Mammary epithelial cell (primary cell): Measurements from ENCODE around the gene TMC5.

ENCODE experiments used
- CTCF ChIP-seq, 2 donors: IDR thresholded peaks in 1 of 2; conservative IDR thresholded peaks in 1 of 2; 2 replicates each; pipeline ENCODE4 v1.5.1; 2011 to 2012; ENCODE audit warnings: inconsistent platforms in 2 of 2, low read length in 2 of 2, mild to moderate bottlenecking in 2 of 2, control low read depth in 1 of 2, low read depth in 1 of 2; ENCODE audit not compliant: insufficient read depth in 1 of 2; ENCODE audit errors: extremely low read depth in 1 of 2
- EZH2 ChIP-seq: IDR thresholded peaks from 2 replicates; pipeline ENCODE4 v1.6.1; 2012; ENCODE audit warnings: low read length, inconsistent platforms, borderline replicate concordance

- no peak for TF ChIP-seq CTCF (conservative IDR thresholded peaks at IDR 0.05 in 1 of 2, IDR thresholded peaks at IDR 0.05 in 1 of 2; ENCODE audit: extremely low read depth in 1 of 2, insufficient read depth in 1 of 2, low read depth in 1 of 2, low read length in 2 of 2)
- no peak for TF ChIP-seq EZH2
These were observed 67.9 kb downstream of the TMC5 start for GRCh38 chr16:19485611-19486010.
